ENCODE results near the gene ARHGAP10.
"Not testable (repeated sequence)": the region's sequence is repeated elsewhere in the genome, so short reads cannot be mapped to it uniquely, and the experiment has no call there.

Gene ARHGAP10

GRCh38 chr4:147910315-147910714 lies 178.4 kb downstream of the ARHGAP10 start:
- no peak for DNase-seq (ENCODE audit: low spot score)

GRCh38 chr4:147912106-147912505 lies 180.2 kb downstream of the ARHGAP10 start:
- DNase-seq (ENCODE audit: low spot score) = not testable (repeated sequence)

- no peak for DNase-seq (ENCODE audit: low spot score)
These were observed 181.2 kb downstream of the ARHGAP10 start for GRCh38 chr4:147913137-147913536.

GRCh38 chr4:147916351-147916750 lies 184.5 kb downstream of the ARHGAP10 start:
- DNase-seq (ENCODE audit: low spot score) = no peak

- DNase-seq (ENCODE audit: low spot score) = no peak
These were observed 191.5 kb downstream of the ARHGAP10 start for GRCh38 chr4:147923381-147923780.

GRCh38 chr4:147923854-147924253 lies 192.0 kb downstream of the ARHGAP10 start:
- DNase-seq (ENCODE audit: low spot score) = no peak

- DNase-seq (ENCODE audit: low spot score) = peak; percentile 8
These were observed 192.9 kb downstream of the ARHGAP10 start for GRCh38 chr4:147924604-147925412.

- DNase-seq (ENCODE audit: low spot score) = no peak
These were observed 195.7 kb downstream of the ARHGAP10 start for GRCh38 chr4:147927377-147928137.

GRCh38 chr4:147928400-147928799 lies 196.5 kb downstream of the ARHGAP10 start:
- DNase-seq (ENCODE audit: low spot score) = no peak

GRCh38 chr4:147929746-147930145 lies 197.9 kb downstream of the ARHGAP10 start:
- no peak for DNase-seq (ENCODE audit: low spot score)

GRCh38 chr4:147933316-147933715 lies 201.4 kb downstream of the ARHGAP10 start:
- DNase-seq (ENCODE audit: low spot score) = no peak

- no peak for DNase-seq (ENCODE audit: low spot score)
These were observed 201.9 kb downstream of the ARHGAP10 start for GRCh38 chr4:147933779-147934178.

GRCh38 chr4:147938496-147938895 lies 206.6 kb downstream of the ARHGAP10 start:
- no peak for DNase-seq (ENCODE audit: low spot score)

- DNase-seq (ENCODE audit: low spot score) = no peak
These were observed 208.3 kb downstream of the ARHGAP10 start for GRCh38 chr4:147940171-147940570.

- DNase-seq (ENCODE audit: low spot score) = no peak
These were observed 209.5 kb downstream of the ARHGAP10 start for GRCh38 chr4:147941373-147941772.

GRCh38 chr4:147942729-147943128 lies 210.8 kb downstream of the ARHGAP10 start:
- no peak for DNase-seq (ENCODE audit: low spot score)

- DNase-seq (ENCODE audit: low spot score) = no peak
These were observed 211.3 kb downstream of the ARHGAP10 start for GRCh38 chr4:147943159-147943638.

GRCh38 chr4:147944249-147944648 lies 212.4 kb downstream of the ARHGAP10 start:
- no peak for DNase-seq (ENCODE audit: low spot score)

GRCh38 chr4:147944670-147945260 lies 212.9 kb downstream of the ARHGAP10 start:
- DNase-seq (ENCODE audit: low spot score) = no peak

GRCh38 chr4:147948336-147948735 lies 216.4 kb downstream of the ARHGAP10 start:
- no peak for DNase-seq (ENCODE audit: low spot score)

GRCh38 chr4:147950261-147950660 lies 218.4 kb downstream of the ARHGAP10 start:
- no peak for DNase-seq (ENCODE audit: low spot score)

- no peak for DNase-seq (ENCODE audit: low spot score)
These were observed 219.0 kb downstream of the ARHGAP10 start for GRCh38 chr4:147950841-147951240.

- DNase-seq (ENCODE audit: low spot score) = no peak
These were observed 223.0 kb downstream of the ARHGAP10 start for GRCh38 chr4:147954850-147955249.

Data from RKO (cell line).